ENCODE results near the gene ZNF697. TPM values are rescaled to one million over a fixed set of nuclear protein-coding genes. Genes with fewer than 3 reads are reported as not detected.

The ZNF697 gene
- total RNA-seq, 3 donors from 2014 or later (not counting 1 experiment from before 2014, with no cell fraction given), result 0.09 to 0.45 TPM; not detected in 1

DNA sequence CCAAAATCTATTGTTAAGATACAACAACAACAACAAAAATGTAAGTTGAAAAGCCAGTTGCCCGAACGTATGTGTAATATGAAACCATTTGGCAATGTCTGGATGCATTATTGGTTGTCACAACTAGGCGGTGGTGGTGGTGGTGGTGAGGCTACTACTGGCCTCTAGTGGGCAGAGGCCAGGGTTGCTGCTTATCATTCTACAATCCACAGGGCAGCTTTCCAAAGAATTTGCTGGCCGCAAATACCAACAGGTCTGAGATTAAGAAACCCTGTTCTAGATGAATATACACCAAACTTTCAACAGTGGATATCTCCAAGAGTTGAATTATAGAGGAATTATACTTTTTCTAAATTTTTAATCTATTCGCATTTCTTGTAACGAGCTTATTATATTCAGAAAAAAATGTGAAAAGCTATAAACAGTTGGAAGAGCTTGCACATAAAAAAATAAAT lies 26.8 kb upstream of the ZNF697 start:
- Mint-ChIP-seq H3K9me3 (no peaks in the 10 kb centered on the region), H3K4me1 (peaks cover 6 to 13% of the 10 kb centered on the region in 2 donors), H3K27ac (no peak overlapping the region), H3K4me3 (peak overlapping the region; percentile 71), H3K27me3 (ENCODE audit: low read depth in 2 of 2) (peaks cover 10 to 28% of the 10 kb centered on the region in 2 donors), H3K36me3 (no peaks in the 10 kb centered on the region)
- WGBS (ENCODE audit: insufficient coverage), result no CpG with 5 or more reads among the region's 6 CpGs
- no peak overlapping the region for H3K27ac ChIP-seq (ENCODE audit: low read length)
- no peak overlapping the region for H3K4me3 ChIP-seq (ENCODE audit: low read length)
- no peaks in the 10 kb centered on the region for H3K36me3 ChIP-seq (ENCODE audit: control insufficient read depth, insufficient read depth, low read length)
- peaks cover 6% of the 10 kb centered on the region for H3K4me1 ChIP-seq (ENCODE audit: control insufficient read depth, insufficient read depth, low read length)
- TF ChIP-seq, protein P1, sequence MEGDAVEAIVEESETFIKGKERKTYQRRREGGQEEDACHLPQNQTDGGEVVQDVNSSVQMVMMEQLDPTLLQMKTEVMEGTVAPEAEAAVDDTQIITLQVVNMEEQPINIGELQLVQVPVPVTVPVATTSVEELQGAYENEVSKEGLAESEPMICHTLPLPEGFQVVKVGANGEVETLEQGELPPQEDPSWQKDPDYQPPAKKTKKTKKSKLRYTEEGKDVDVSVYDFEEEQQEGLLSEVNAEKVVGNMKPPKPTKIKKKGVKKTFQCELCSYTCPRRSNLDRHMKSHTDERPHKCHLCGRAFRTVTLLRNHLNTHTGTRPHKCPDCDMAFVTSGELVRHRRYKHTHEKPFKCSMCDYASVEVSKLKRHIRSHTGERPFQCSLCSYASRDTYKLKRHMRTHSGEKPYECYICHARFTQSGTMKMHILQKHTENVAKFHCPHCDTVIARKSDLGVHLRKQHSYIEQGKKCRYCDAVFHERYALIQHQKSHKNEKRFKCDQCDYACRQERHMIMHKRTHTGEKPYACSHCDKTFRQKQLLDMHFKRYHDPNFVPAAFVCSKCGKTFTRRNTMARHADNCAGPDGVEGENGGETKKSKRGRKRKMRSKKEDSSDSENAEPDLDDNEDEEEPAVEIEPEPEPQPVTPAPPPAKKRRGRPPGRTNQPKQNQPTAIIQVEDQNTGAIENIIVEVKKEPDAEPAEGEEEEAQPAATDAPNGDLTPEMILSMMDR (IDR thresholded peaks at IDR 0.05), result no peak
- intact Hi-C loops (cut with micrococcal nuclease), result loop anchor here (1.0 kb wide), 1 partner anchor 62 kb away; no protein-coding TSS in a partner anchor
- peak in 1 of 2 donors; percentile 44 for DNase-seq
- no peaks in the 10 kb centered on the region for H3K9me3 ChIP-seq (ENCODE audit: control insufficient read depth, insufficient read depth, low read length)
- ATAC-seq, result peak in 1 of 3 donors; percentile 85
- no peaks in the 10 kb centered on the region for H3K27me3 ChIP-seq (ENCODE audit: control insufficient read depth, insufficient read depth, low read length)

DNA sequence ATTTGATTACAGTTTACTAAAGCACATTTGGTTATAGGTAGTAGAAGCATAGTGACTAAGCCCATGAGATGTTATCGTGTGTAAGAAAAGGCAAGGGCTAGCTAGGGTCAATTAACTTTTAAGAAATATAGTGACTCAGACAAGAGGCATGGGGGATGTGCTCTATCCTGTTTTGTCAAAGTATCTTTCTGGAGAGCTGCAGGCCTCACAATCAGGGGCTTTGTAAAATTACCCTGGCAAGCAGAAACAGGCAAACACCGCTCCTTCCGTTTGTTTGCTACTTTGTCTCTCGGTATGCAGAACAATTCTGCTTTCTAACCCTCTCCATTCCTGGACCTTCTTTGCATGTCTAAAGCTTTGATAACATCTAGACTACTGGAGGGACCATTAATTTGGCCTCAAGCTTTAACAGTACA lies 26.1 kb upstream of the ZNF697 start:
- Histone ChIP-seq H3K9me3 (ENCODE audit: control insufficient read depth, insufficient read depth, low read length) (no peaks in the 10 kb centered on the region), H3K4me1 (ENCODE audit: control insufficient read depth, insufficient read depth, low read length) (peaks cover 6% of the 10 kb centered on the region), H3K27ac (ENCODE audit: low read length) (no peak overlapping the region), H3K27me3 (ENCODE audit: control insufficient read depth, insufficient read depth, low read length) (no peaks in the 10 kb centered on the region), H3K36me3 (ENCODE audit: control insufficient read depth, insufficient read depth, low read length) (no peaks in the 10 kb centered on the region), H3K4me3 (ENCODE audit: low read length) (no peak overlapping the region)
- peaks cover 9 to 28% of the 10 kb centered on the region in 2 donors for H3K27me3 Mint-ChIP-seq (ENCODE audit: low read depth in 2 of 2)
- intact Hi-C loops (cut with micrococcal nuclease), result no loop called here
- 91% methylated on average over 4 of the region's 4 CpGs for WGBS (ENCODE audit: insufficient coverage)
- H3K9me3 Mint-ChIP-seq, result no peaks in the 10 kb centered on the region
- ATAC-seq, result no peak
- H3K4me1 Mint-ChIP-seq, result peaks cover 6 to 13% of the 10 kb centered on the region in 2 donors
- no peak for DNase-seq
- no peak overlapping the region for H3K27ac Mint-ChIP-seq
- TF ChIP-seq, protein P1 (IDR thresholded peaks at IDR 0.05), result no peak
- no peaks in the 10 kb centered on the region for H3K36me3 Mint-ChIP-seq
- no peak overlapping the region for H3K4me3 Mint-ChIP-seq

DNA sequence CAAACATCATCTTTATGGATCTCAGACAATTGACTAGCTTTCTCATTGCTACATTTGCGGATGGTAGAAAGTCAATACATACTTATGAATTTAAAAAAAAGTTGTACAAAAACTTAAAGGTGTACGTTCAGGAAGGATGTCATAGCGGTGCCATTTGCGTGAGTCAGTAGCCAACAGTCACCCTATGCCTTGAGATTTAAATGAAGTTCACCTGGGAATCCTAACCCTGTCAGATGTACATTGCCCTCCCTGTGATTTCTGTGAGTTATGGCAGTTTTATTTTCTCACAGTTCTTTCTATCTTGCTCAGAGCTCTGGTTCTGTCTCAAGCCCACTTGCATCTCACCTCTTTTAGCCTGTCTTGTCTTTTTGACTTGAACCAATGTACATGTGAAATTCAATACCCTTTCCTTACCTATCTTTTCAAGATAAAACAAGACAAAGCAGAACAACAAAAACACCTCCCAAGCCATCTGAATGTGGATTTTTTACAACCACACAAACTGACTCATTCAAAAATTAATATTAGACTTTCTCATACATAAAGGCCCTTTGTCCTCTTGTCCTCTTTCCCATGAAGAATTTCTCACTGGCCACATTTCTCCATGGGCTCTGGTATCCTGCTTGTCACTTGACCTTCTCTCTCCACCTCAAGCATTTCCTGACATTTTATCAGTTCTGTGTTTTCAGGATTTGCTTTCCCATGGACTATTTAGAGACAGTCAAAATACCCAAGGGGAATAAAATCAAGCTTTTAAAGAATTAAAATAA lies 25.3 kb upstream of the ZNF697 start:
- 94% methylated on average over 4 of the region's 4 CpGs for WGBS (ENCODE audit: insufficient coverage)
- no peaks in the 10 kb centered on the region for H3K9me3 ChIP-seq (ENCODE audit: control insufficient read depth, insufficient read depth, low read length)
- no peak overlapping the region for H3K4me3 ChIP-seq (ENCODE audit: low read length)
- no peaks in the 10 kb centered on the region for H3K27me3 ChIP-seq (ENCODE audit: control insufficient read depth, insufficient read depth, low read length)
- ATAC-seq (no peak), DNase-seq (no peak)
- Mint-ChIP-seq H3K36me3 (no peaks in the 10 kb centered on the region), H3K27ac (no peak overlapping the region), H3K9me3 (no peaks in the 10 kb centered on the region), H3K27me3 (ENCODE audit: low read depth in 2 of 2) (peaks cover 9 to 28% of the 10 kb centered on the region in 2 donors), H3K4me1 (peaks cover 6 to 13% of the 10 kb centered on the region in 2 donors), H3K4me3 (no peak overlapping the region)
- no peaks in the 10 kb centered on the region for H3K36me3 ChIP-seq (ENCODE audit: control insufficient read depth, insufficient read depth, low read length)
- peaks cover 6% of the 10 kb centered on the region for H3K4me1 ChIP-seq (ENCODE audit: control insufficient read depth, insufficient read depth, low read length)
- TF ChIP-seq, protein P1 (IDR thresholded peaks at IDR 0.05), result no peak
- intact Hi-C loops (cut with micrococcal nuclease), result no loop called here
- H3K27ac ChIP-seq (ENCODE audit: low read length), result no peak overlapping the region
